SIG-M5 treated with dmso at 0.1 percent for 504 hours (cell line): ENCODE results near the gene SLC18B1.
A peak's percentile ranks its signal among the peaks of the same experiment; 100 is the strongest.

Experiments
- DNase-seq: peaks from one replicate; lab custom pipeline; 2025; ENCODE audit not compliant: unreplicated experiment; lab: John Stamatoyannopoulos, UW

SLC18B1 gene

DNA sequence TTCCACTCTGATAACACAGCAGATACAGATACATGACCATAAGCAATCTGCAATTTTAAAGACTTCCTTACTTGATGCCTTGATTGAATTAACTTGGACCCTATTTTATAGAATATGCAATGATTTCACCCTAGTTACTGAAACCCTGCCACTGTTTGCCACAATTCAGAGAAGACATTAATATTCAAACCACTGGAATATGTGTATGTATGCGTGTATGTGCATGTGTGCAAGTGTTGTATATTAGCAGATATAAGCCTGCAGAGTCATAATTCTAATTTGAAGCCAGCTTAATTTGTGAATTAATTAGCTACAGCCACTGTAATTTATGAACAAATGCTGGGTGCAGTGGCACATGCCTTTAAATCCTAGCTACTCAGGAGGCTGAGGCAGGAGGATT is 50.0 kb downstream of the SLC18B1 start:
- DNase-seq, result no peak

GRCh38 chr6:132746048-132746447 is 52.4 kb downstream of the SLC18B1 start:
- peak; percentile 9 for DNase-seq

DNA sequence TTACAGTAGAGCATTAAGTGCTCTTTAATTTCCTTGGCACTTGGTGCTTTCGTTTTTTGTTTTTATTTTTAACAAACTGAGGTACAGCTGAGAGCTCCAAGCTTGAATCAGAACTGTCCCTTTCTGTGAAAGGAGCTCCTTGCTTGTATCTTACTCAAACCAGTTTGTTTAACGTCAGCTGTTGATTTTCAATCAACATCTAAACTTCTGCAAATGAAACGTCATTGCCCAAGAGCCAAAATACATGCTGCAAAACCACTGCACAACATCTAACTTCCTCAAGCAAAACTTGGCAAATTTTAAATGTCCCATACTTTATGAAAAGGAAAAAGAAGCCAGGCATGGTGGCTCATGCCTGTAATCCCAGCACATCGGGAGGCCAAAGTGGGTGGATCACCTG is 55.9 kb downstream of the SLC18B1 start:
- DNase-seq, result peak; percentile 3

DNA sequence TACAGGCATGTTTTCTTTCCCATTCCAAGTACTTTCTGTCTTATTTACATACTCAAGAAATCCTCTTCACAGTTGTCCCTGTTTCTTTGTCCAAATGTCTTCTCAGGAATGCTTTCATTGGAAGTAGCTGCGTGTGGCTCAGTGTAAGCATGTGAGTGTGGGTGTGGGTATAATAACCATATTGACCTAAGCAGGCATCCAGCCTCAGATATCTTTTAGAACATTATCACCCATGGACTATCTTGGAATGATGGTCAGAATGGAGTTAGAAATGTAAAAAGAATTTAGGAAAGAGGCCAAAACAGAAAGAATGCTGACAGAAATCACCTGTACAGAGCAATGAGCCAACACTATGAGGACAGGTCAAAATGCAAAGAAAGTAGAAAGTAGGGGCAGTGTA is 57.2 kb downstream of the SLC18B1 start:
- no peak for DNase-seq

GRCh38 chr6:132736239-132736638 is 62.2 kb downstream of the SLC18B1 start:
- DNase-seq, result no peak

GRCh38 chr6:132734694-132735236 is 63.7 kb downstream of the SLC18B1 start:
- DNase-seq, result peak; percentile 43

DNA sequence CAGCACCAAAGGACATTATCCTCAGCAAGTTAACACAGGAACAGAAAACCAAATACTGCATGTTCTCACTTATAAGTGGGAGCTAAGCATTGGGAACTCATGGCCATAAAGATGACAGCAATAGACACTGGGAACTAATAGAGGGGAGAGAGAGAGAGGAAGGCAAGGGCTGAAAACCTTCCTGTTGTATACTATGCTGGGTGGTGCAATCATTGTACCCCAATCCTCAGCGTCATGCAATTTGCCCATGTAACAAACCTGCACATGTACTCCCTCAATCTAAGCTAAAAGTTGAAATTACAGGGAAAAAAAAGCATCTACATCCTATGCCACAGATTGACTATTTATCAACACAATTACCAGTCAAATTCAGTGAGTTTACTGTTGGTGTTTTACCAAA is 64.6 kb downstream of the SLC18B1 start:
- no peak for DNase-seq

- no peak for DNase-seq
These were observed 65.2 kb downstream of the SLC18B1 start for GRCh38 chr6:132733283-132733682.

DNA sequence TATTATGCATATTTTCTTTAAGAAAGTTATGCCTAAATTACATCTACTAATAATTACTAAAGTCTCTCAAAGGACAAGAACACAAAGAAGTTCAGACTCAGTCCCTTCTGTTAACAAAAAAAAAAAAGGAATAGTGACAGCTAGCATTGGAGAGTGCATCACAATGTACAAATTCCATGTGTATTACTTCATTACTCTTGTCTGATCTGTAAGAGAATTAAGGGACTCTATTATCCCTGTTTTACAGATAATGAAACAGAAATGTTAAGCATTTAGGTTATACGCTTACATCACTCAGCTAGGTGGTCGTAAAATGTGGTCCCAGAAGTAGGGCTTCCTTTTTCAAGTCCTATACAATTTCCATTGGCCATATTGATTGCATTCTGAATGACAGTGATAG is 67.4 kb downstream of the SLC18B1 start:
- DNase-seq, result no peak

DNA sequence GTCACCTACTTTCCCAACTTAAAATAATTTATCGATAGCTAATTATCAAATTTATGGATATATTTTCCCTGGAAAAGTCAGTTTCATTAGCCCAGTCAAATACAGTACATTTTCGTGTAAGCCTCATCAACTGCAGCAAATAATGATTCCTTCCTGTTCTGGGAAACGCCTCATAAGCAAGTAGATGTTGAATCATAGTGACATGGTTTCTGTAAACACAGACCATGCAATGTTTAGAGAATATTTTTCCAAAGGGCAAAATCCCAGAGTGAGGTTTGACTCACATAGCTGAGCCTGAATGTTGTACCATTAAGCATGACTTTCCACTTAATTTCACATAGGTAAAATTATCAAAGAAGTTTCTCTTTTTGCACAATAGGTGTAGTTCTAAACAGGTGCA is 67.9 kb downstream of the SLC18B1 start:
- DNase-seq, result no peak

DNA sequence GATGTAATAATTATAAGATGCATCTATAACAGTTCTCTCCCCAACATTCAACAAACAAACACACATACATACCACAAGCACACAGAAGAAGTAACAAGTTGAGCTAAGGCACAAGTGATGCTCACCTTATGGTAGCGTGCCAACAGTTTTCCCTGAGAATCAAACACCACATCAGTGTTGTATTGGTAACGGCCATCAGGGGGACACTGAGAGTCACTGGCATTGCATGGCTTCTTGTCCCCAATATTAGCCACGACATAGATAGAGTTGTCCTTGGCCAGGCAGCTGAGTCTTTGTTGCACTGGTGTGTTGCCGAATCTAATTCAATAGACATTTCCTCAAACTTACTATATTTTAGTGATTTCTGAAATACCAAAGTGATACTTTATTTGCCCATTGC is 69.8 kb downstream of the SLC18B1 start:
- DNase-seq, result no peak

DNA sequence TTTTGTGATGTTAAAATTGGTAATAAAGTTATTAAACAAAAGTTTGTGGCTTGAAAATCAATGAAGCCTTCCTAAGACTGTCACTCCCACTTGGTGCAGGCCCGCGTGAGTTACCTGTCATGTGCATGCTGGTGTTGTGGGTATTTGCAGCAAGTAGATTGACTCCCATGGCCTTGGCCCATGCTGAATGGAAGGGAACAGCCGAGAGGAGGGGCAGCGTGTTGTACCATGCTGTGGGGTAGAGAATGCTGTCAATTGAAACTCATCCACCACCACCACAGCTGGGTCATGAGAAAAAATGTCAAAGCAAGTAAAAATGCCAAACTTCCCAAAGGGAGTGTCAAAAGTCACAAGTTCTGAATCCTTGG is 71.8 kb downstream of the SLC18B1 start:
- DNase-seq, result no peak

DNA sequence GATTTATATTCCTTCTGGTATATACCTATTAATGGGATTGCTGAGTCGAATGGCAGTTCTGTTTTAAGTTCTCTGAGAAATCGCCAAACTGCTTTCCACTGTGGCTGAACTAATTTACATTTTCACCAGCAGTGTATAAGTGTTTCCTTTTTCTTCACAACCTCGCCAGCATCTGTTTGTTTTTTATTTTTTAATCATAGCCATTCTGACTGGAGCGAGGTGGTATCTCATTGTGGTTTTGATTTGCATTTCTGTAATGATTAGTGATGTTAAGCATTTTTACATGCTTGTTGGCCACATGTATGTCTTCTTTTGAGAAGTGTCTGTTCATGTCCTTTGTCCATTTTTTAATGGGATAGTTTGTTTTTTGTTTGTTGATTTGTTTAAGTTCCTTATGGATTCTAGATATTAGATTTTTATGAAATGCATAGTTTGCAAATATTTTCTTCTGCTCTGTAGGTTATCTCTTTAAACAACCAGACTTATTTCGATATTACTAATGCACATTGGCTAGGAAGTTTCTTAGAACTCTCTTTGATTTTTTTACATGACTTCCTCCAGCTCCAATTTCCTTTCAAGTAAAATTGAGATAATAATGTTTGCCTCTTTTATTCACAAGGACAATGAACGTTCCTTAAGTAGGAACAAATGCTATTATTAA is 72.4 kb downstream of the SLC18B1 start:
- no peak for DNase-seq

GRCh38 chr6:132725471-132725870 is 73.0 kb downstream of the SLC18B1 start:
- DNase-seq, result no peak

DNA sequence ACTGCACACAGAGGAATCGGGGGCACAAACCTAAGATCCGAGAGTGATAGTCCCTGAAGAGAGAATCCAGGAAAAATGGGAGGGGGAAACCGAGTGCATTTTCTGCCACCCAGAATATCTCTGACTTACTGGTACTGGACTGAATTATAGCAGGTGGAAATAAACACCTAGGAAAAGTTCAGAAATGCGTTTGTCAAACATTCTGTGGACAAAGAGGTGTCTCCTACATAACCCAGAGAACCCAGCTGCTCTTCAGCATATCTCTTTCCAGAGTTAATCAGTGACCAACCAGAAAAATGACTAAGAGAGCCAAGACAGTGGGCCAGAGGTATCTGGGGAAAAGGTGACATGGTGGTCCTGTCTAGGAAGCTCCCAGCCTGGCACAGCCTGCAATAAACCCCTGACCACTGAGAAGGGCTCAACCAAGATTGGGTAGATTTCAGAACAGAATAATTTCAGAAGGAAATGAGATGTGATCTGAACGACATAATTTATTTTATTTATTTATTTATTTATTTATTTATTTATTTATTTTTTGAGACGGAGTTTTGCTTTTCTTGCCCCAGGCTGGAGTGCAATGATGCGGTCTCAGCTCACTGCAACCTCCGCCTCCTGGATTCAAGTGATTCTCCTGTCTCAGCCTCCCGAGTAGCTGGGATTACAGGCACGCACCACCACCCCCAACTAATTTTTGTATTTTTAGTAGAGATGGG is 78.5 kb downstream of the SLC18B1 start:
- DNase-seq, result no peak
